GM10847 (cell line): ENCODE measurements around the gene CCDC110.

Source experiments
- POLR2A ChIP-seq: IDR thresholded peaks from 2 replicates; pipeline ENCODE4 v1.6.1; 2011; ENCODE audit not compliant: insufficient read length; ENCODE audit errors: extremely low read depth

CCDC110 gene

GRCh38 chr4:185488650-185489049 is 17.1 kb upstream of the CCDC110 start:
- TF ChIP-seq POLR2A = no peak

- no peak for TF ChIP-seq POLR2A
These were observed 9.9 kb upstream of the CCDC110 start for GRCh38 chr4:185481401-185481800.

- no peak for TF ChIP-seq POLR2A
These were observed 8.6 kb upstream of the CCDC110 start for GRCh38 chr4:185480016-185480732.

GRCh38 chr4:185479507-185479971 is 8.0 kb upstream of the CCDC110 start:
- TF ChIP-seq POLR2A = no peak

GRCh38 chr4:185473247-185473646 is 1.7 kb upstream of the CCDC110 start:
- no peak for TF ChIP-seq POLR2A

- no peak for TF ChIP-seq POLR2A
These were observed 590 bp upstream of the CCDC110 start for GRCh38 chr4:185472103-185472542.

GRCh38 chr4:185470501-185471195 is 885 bp downstream of the CCDC110 start:
- no peak for TF ChIP-seq POLR2A

- TF ChIP-seq POLR2A = no peak
These were observed 1.9 kb downstream of the CCDC110 start for GRCh38 chr4:185469580-185470154.

- TF ChIP-seq POLR2A = no peak
These were observed 2.5 kb downstream of the CCDC110 start for GRCh38 chr4:185468999-185469398.

GRCh38 chr4:185467991-185468390 is 3.5 kb downstream of the CCDC110 start:
- no peak for TF ChIP-seq POLR2A

GRCh38 chr4:185467101-185467500 is 4.4 kb downstream of the CCDC110 start:
- no peak for TF ChIP-seq POLR2A

GRCh38 chr4:185465707-185466106 is 5.8 kb downstream of the CCDC110 start:
- TF ChIP-seq POLR2A = no peak

GRCh38 chr4:185464887-185465286 is 6.6 kb downstream of the CCDC110 start:
- no peak for TF ChIP-seq POLR2A

- TF ChIP-seq POLR2A = no peak
These were observed 7.3 kb downstream of the CCDC110 start for GRCh38 chr4:185464183-185464582.

GRCh38 chr4:185463541-185463940 is 8.0 kb downstream of the CCDC110 start:
- TF ChIP-seq POLR2A = no peak

GRCh38 chr4:185461565-185461964 is 10.0 kb downstream of the CCDC110 start:
- no peak for TF ChIP-seq POLR2A
